ES-I3 (cell line): Measurements from ENCODE around the gene KLHL11.
"Not testable (repeated sequence)": the region's sequence is repeated elsewhere in the genome, so short reads cannot be mapped to it uniquely, and the experiment has no call there.

ENCODE experiments used
- H3K36me3 ChIP-seq: 2 replicates; pipeline ENCODE4 v1.6.1; 2013; ENCODE audit warnings: mild to moderate bottlenecking, low read length, control low read depth, moderate library complexity; ENCODE audit not compliant: insufficient read depth
- H3K4me1 ChIP-seq: 2 replicates; pipeline ENCODE4 v1.6.1; 2013; ENCODE audit warnings: mild to moderate bottlenecking, control low read depth, low read length; ENCODE audit not compliant: insufficient read depth
- H3K9ac ChIP-seq: 2 replicates; pipeline ENCODE4 v1.6.1; 2013; ENCODE audit warnings: low read depth, mild to moderate bottlenecking, low read length, moderate library complexity
- H3K9me3 ChIP-seq: 2 replicates; pipeline ENCODE4 v1.6.1; 2013; ENCODE audit warnings: mild to moderate bottlenecking, low read length, moderate library complexity; ENCODE audit not compliant: control insufficient read depth, insufficient read depth

Gene KLHL11

GRCh38 chr17:41836550-41837196, 28.6 kb downstream of the KLHL11 start:
- peaks cover 6% of the 10 kb centered on the region; the same call in 1 of the 2 replicates for H3K36me3 ChIP-seq
- no peaks in the 10 kb centered on the region for H3K9me3 ChIP-seq
- H3K9ac ChIP-seq = peak overlapping the region; percentile 68; the same call in 1 of the 2 replicates
- H3K4me1 ChIP-seq = no peaks in the 10 kb centered on the region

GRCh38 chr17:41835800-41836549, 29.2 kb downstream of the KLHL11 start, which contains the start of gene NT5C3B:
Gene NT5C3B, minus strand, starts transcription at chr17:41836232. Its CDS starts 39 bp downstream, at chr17:41836193.
- peak within 1 kb of the TSS; percentile 68 for H3K9ac ChIP-seq
- H3K9me3 ChIP-seq = no peaks in the 10 kb centered on the region

GRCh38 chr17:41835214-41835799, 29.9 kb downstream of the KLHL11 start:
- Histone ChIP-seq H3K36me3 (peaks cover 6% of the 10 kb centered on the region; the same call in 1 of the 2 replicates), H3K4me1 (no peaks in the 10 kb centered on the region), H3K9ac (peak overlapping the region; percentile 53), H3K9me3 (no peaks in the 10 kb centered on the region)

More at GRCh38 chr17:41835800-41836549, 29.2 kb downstream of the KLHL11 start, which contains the start of gene NT5C3B:
- Histone ChIP-seq H3K4me1 (no peaks in the 10 kb centered on the region), H3K36me3 (peaks cover 6% of the 10 kb centered on the region; the same call in 1 of the 2 replicates)

GRCh38 chr17:41829961-41830360, 35.3 kb downstream of the KLHL11 start:
- H3K4me1 ChIP-seq = not testable (repeated sequence)
- H3K36me3 ChIP-seq = peaks cover 18% of the 10 kb centered on the region; the same call in 1 of the 2 replicates

GRCh38 chr17:41825175-41825845, 39.9 kb downstream of the KLHL11 start:
- H3K9me3 ChIP-seq = no peaks in the 10 kb centered on the region
- H3K4me1 ChIP-seq = no peaks in the 10 kb centered on the region
- 0 out of 2 replicates have a peak, but pooled peaks cover 12% of the 10 kb centered on the region for H3K36me3 ChIP-seq
- no peak overlapping the region for H3K9ac ChIP-seq

More at GRCh38 chr17:41829961-41830360, 35.3 kb downstream of the KLHL11 start:
- H3K9me3 ChIP-seq, H3K9ac ChIP-seq: not testable (repeated sequence)

- Histone ChIP-seq H3K9ac (no peak overlapping the region), H3K36me3 (0 out of 2 replicates have a peak, but pooled peaks cover 7% of the 10 kb centered on the region), H3K9me3 (no peaks in the 10 kb centered on the region), H3K4me1 (peaks cover 6% of the 10 kb centered on the region)
Measured at GRCh38 chr17:41824086-41824485, 41.1 kb downstream of the KLHL11 start.

GRCh38 chr17:41823580-41823979, 41.6 kb downstream of the KLHL11 start:
- 0 out of 2 replicates have a peak, but pooled peaks cover 7% of the 10 kb centered on the region for H3K36me3 ChIP-seq
- no peak overlapping the region for H3K9ac ChIP-seq
- no peaks in the 10 kb centered on the region for H3K9me3 ChIP-seq
- peaks cover 9% of the 10 kb centered on the region for H3K4me1 ChIP-seq

GRCh38 chr17:41823141-41823524, 42.1 kb downstream of the KLHL11 start:
- H3K36me3 ChIP-seq = 0 out of 2 replicates have a peak, but pooled peaks cover 7% of the 10 kb centered on the region
- H3K9ac ChIP-seq = no peak overlapping the region
- no peaks in the 10 kb centered on the region for H3K9me3 ChIP-seq
- H3K4me1 ChIP-seq = peaks cover 9% of the 10 kb centered on the region

- 0 out of 2 replicates have a peak, but pooled peaks cover 3% of the 10 kb centered on the region for H3K36me3 ChIP-seq
- no peak overlapping the region for H3K9ac ChIP-seq
- H3K4me1 ChIP-seq = peaks cover 9% of the 10 kb centered on the region
- no peaks in the 10 kb centered on the region for H3K9me3 ChIP-seq
Measured at GRCh38 chr17:41822216-41823140, 42.7 kb downstream of the KLHL11 start.

- Histone ChIP-seq H3K9ac (no peak overlapping the region), H3K36me3 (no peaks in the 10 kb centered on the region), H3K4me1 (peaks cover 9% of the 10 kb centered on the region), H3K9me3 (no peaks in the 10 kb centered on the region)
Measured at GRCh38 chr17:41821776-41822175, 43.4 kb downstream of the KLHL11 start.

GRCh38 chr17:41818024-41818423, 47.2 kb downstream of the KLHL11 start:
- H3K36me3 ChIP-seq = no peaks in the 10 kb centered on the region

GRCh38 chr17:41816637-41817320, 48.4 kb downstream of the KLHL11 start:
- Histone ChIP-seq H3K9ac (no peak overlapping the region), H3K9me3 (no peaks in the 10 kb centered on the region), H3K4me1 (peaks cover 9% of the 10 kb centered on the region), H3K36me3 (no peaks in the 10 kb centered on the region)

More at GRCh38 chr17:41818024-41818423, 47.2 kb downstream of the KLHL11 start:
- no peaks in the 10 kb centered on the region for H3K9me3 ChIP-seq
- peaks cover 9% of the 10 kb centered on the region for H3K4me1 ChIP-seq
- no peak overlapping the region for H3K9ac ChIP-seq

- Histone ChIP-seq H3K4me1 (peaks cover 3% of the 10 kb centered on the region; the same call in 1 of the 2 replicates), H3K9ac (0 out of 2 replicates have a peak overlapping the region, but pooled peaks have one; percentile 70), H3K9me3 (peaks cover 3% of the 10 kb centered on the region; the same call in 1 of the 2 replicates), H3K36me3 (no peaks in the 10 kb centered on the region)
Measured at GRCh38 chr17:41814195-41814594, 51.0 kb downstream of the KLHL11 start.
